Measurements from ENCODE around the gene NOTCH1. TPM values are rescaled to one million over a fixed set of nuclear protein-coding genes. Genes with fewer than 3 reads are reported as not detected.

Gene NOTCH1
- total RNA-seq, 2 experiments from 2014 or later = 17.6 to 17.9 TPM

GRCh38 chr9:136497916-136498695 is 47.7 kb downstream of the NOTCH1 start:
- no peaks in the 10 kb centered on the region for H3K9me2 ChIP-seq (ENCODE audit: insufficient read depth, low read length)
- no peak overlapping the region for H3K27ac ChIP-seq (ENCODE audit: low read depth, low read length, poor library complexity, severe bottlenecking)
- intact Hi-C loops (cut with micrococcal nuclease; ENCODE audit: unreplicated experiment) = no loop called here
- no peaks in the 10 kb centered on the region for H4K20me1 ChIP-seq (ENCODE audit: insufficient read depth, low read length)
- no peak for DNase-seq (ENCODE audit: low spot score)
- no peaks in the 10 kb centered on the region for H3K4me1 ChIP-seq (ENCODE audit: insufficient read depth, low read length, poor library complexity, severe bottlenecking)
- H3K36me3 ChIP-seq (ENCODE audit: insufficient read depth, low read length) = peaks cover 34% of the 10 kb centered on the region
- no peak overlapping the region for H3K4me3 ChIP-seq (ENCODE audit: low read depth, low read length, poor library complexity, severe bottlenecking)
- H3K79me2 ChIP-seq (ENCODE audit: insufficient read depth, low read depth, low read length) = no peaks in the 10 kb centered on the region
- CTCF ChIA-PET (ENCODE audit: unreplicated experiment) = no interaction called here
- no peaks in the 10 kb centered on the region for H3K9me3 ChIP-seq (ENCODE audit: low read length)
- BruUV-seq (replicated peaks) = no TSS peak
- H3K4me2 ChIP-seq (ENCODE audit: low read length) = no peak overlapping the region
- no peak for TF ChIP-seq CTCF (conservative IDR thresholded peaks at IDR 0.05; ENCODE audit: low read length)
- no peak for TF ChIP-seq EZH2phosphoT487 (IDR thresholded peaks at IDR 0.05; ENCODE audit: borderline replicate concordance, low read depth, low read length)
- H2AFZ ChIP-seq (ENCODE audit: low read length) = no peak overlapping the region
- POLR2A ChIA-PET = no interaction called here

GRCh38 chr9:136496801-136497620 is 48.8 kb downstream of the NOTCH1 start:
- ChIA-PET CTCF (ENCODE audit: unreplicated experiment) (no interaction called here), POLR2A (no interaction called here)
- no TSS peak for BruUV-seq (replicated peaks)
- no peak overlapping the region for H3K4me2 ChIP-seq (ENCODE audit: low read length)
- no peaks in the 10 kb centered on the region for H4K20me1 ChIP-seq (ENCODE audit: insufficient read depth, low read length)
- H3K9me3 ChIP-seq (ENCODE audit: low read length) = no peaks in the 10 kb centered on the region
- H3K4me1 ChIP-seq (ENCODE audit: insufficient read depth, low read length, poor library complexity, severe bottlenecking) = no peaks in the 10 kb centered on the region
- H3K27ac ChIP-seq (ENCODE audit: low read depth, low read length, poor library complexity, severe bottlenecking) = no peak overlapping the region
- TF ChIP-seq CTCF (conservative IDR thresholded peaks at IDR 0.05; ENCODE audit: low read length) (no peak), EZH2phosphoT487 (IDR thresholded peaks at IDR 0.05; ENCODE audit: borderline replicate concordance, low read depth, low read length) (no peak)
- H3K9me2 ChIP-seq (ENCODE audit: insufficient read depth, low read length) = no peaks in the 10 kb centered on the region
- H2AFZ ChIP-seq (ENCODE audit: low read length) = no peak overlapping the region
- H3K4me3 ChIP-seq (ENCODE audit: low read depth, low read length, poor library complexity, severe bottlenecking) = no peak overlapping the region
- H3K79me2 ChIP-seq (ENCODE audit: insufficient read depth, low read depth, low read length) = no peaks in the 10 kb centered on the region
- intact Hi-C loops (cut with micrococcal nuclease; ENCODE audit: unreplicated experiment) = no loop called here
- peaks cover 34% of the 10 kb centered on the region for H3K36me3 ChIP-seq (ENCODE audit: insufficient read depth, low read length)
- DNase-seq (ENCODE audit: low spot score) = no peak

- Histone ChIP-seq H3K27ac (ENCODE audit: low read depth, low read length, poor library complexity, severe bottlenecking) (no peak overlapping the region), H4K20me1 (ENCODE audit: insufficient read depth, low read length) (no peaks in the 10 kb centered on the region), H3K4me2 (ENCODE audit: low read length) (no peak overlapping the region), H3K4me1 (ENCODE audit: insufficient read depth, low read length, poor library complexity, severe bottlenecking) (no peaks in the 10 kb centered on the region), H3K4me3 (ENCODE audit: low read depth, low read length, poor library complexity, severe bottlenecking) (no peak overlapping the region), H3K9me3 (ENCODE audit: low read length) (no peaks in the 10 kb centered on the region), H3K9me2 (ENCODE audit: insufficient read depth, low read length) (no peaks in the 10 kb centered on the region), H3K79me2 (ENCODE audit: insufficient read depth, low read depth, low read length) (no peaks in the 10 kb centered on the region), H2AFZ (ENCODE audit: low read length) (no peak overlapping the region), H3K36me3 (ENCODE audit: insufficient read depth, low read length) (peaks cover 34% of the 10 kb centered on the region)
- intact Hi-C loops (cut with micrococcal nuclease; ENCODE audit: unreplicated experiment) = no loop called here
- ChIA-PET POLR2A (no interaction called here), CTCF (ENCODE audit: unreplicated experiment) (no interaction called here)
- DNase-seq (ENCODE audit: low spot score) = no peak
- BruUV-seq (replicated peaks) = no TSS peak
- TF ChIP-seq CTCF (conservative IDR thresholded peaks at IDR 0.05; ENCODE audit: low read length) (no peak), EZH2phosphoT487 (IDR thresholded peaks at IDR 0.05; ENCODE audit: borderline replicate concordance, low read depth, low read length) (no peak)
These were observed 49.7 kb downstream of the NOTCH1 start for GRCh38 chr9:136496181-136496580.
